HG03521 (cell line): ENCODE measurements around the gene PCIF1.
"Not testable (repeated sequence)": the region's sequence is repeated elsewhere in the genome, so short reads cannot be mapped to it uniquely, and the experiment has no call there.

ENCODE experiments used
- ATAC-seq: cut with Tn5 transposase; IDR thresholded peaks from one replicate; pipeline ENCODE4 v1.9.1; 2021; ENCODE audit warnings: mild to moderate bottlenecking, moderate library complexity; ENCODE audit not compliant: unreplicated experiment

The PCIF1 gene

GRCh38 chr20:45988830-45989229, 54.3 kb downstream of the PCIF1 start:
- ATAC-seq, result not testable (repeated sequence)

GRCh38 chr20:45991616-45992015, 57.1 kb downstream of the PCIF1 start:
- ATAC-seq, result no peak

- ATAC-seq, result no peak
Observed at GRCh38 chr20:45993197-45993951, 58.9 kb downstream of the PCIF1 start.

GRCh38 chr20:45994761-45995493, 60.4 kb downstream of the PCIF1 start:
- ATAC-seq, result no peak

GRCh38 chr20:45995495-45996097, 61.1 kb downstream of the PCIF1 start:
- ATAC-seq, result not testable (repeated sequence)

- no peak for ATAC-seq
Observed at GRCh38 chr20:45997187-45997586, 62.7 kb downstream of the PCIF1 start.
